HCT116 (cell line): Measurements from ENCODE around the gene ELN. TPM values are rescaled to one million over a fixed set of nuclear protein-coding genes. Genes with fewer than 3 reads are reported as not detected.

Source experiments
- ATAC-seq: fragments of 200-7000 bp; cut with Tn5 transposase; 2 replicates; pipeline ENCODE4 v1.9.1; 2020; ENCODE audit warnings: mild to moderate bottlenecking, moderate library complexity
- BruUV-seq: library from RNA; stranded (reverse); fragments of 400-500 nt; replicated peaks from 2 replicates; lab custom pipeline; 2021; lab: Mats Ljungman, UMichigan
- CTCF ChIA-PET: fragments of 300-600 bp; sonication (Branson Sonifier 250); formaldehyde crosslinking; loops from one replicate; lab custom pipeline; 2021; ENCODE audit warnings: antibody characterized with exemption; lab: Charles Lee
- POLR2A ChIA-PET: fragments of 300-600, 350-600 bp; sonication (Branson Sonifier 250); formaldehyde crosslinking; loops from one replicate; lab custom pipeline; 2021; ENCODE audit warnings: antibody characterized with exemption; lab: Charles Lee
- RAD21 ChIA-PET, 2 experiments: fragments of 300-600 bp; sonication (Branson Sonifier 250); formaldehyde crosslinking; loops; one replicate each; lab custom pipeline; 2023; ENCODE audit warnings: low total read pairs in 2 of 2; ENCODE audit not compliant: uncharacterized antibody in 2 of 2, unreplicated experiment in 2 of 2, low non-redundant PET in 1 of 2; lab: Charles Lee
- DNase-seq: peaks from one replicate; pipeline ENCODE4 v3.0.0-alpha.2; 2010; ENCODE audit warnings: low read depth, low spot score
- H2AFZ ChIP-seq: fragments of 200-600 bp; shearing (Covaris generic), sonication (generic); 2 replicates; pipeline ENCODE4 v1.6.1; 2017; ENCODE audit warnings: low read depth, mixed run types, mixed read lengths, antibody characterized with exemption, low read length; ENCODE audit not compliant: poor library complexity, severe bottlenecking
- H3K27ac ChIP-seq: 2 replicates; pipeline ENCODE4 v1.5.1; 2012; ENCODE audit warnings: low read depth, low read length
- H3K27me3 ChIP-seq: fragments of 200-600 bp; sonication (generic); 2 replicates; pipeline ENCODE4 v1.6.1; 2016; ENCODE audit warnings: mixed run types, low read length, mixed read lengths; ENCODE audit not compliant: insufficient read depth
- H3K36me3 ChIP-seq, 2 experiments: fragments of 200-500 bp in 1 of 2; fragments of 200-600 bp in 1 of 2; sonication (Bioruptor generic) in 1 of 2; sonication (generic) in 1 of 2; 2 replicates each; pipeline versions ENCODE4 v1.5.1 to v1.6.1; 2014 to 2016; ENCODE audit warnings: low read length in 2 of 2, inconsistent platforms in 1 of 2, mixed read lengths in 1 of 2, mixed run types in 1 of 2; ENCODE audit not compliant: insufficient read depth in 2 of 2, control insufficient read depth in 1 of 2
- H3K4me1 ChIP-seq, 2 experiments: fragments of 200-600 bp in 1 of 2; sonication (generic) in 1 of 2; 2 replicates each; pipeline versions ENCODE4 v1.5.1 to v1.6.1; 2012 to 2017; ENCODE audit warnings: low read length in 2 of 2, inconsistent platforms in 1 of 2, mild to moderate bottlenecking in 1 of 2, mixed read lengths in 1 of 2, mixed run types in 1 of 2, moderate library complexity in 1 of 2; ENCODE audit not compliant: insufficient read depth in 2 of 2, control insufficient read depth in 1 of 2
- H3K4me2 ChIP-seq: fragments of 200-600 bp; sonication (generic); 2 replicates; pipeline ENCODE4 v1.6.1; 2017; ENCODE audit warnings: mixed run types, low read length, mixed read lengths
- H3K4me3 ChIP-seq, 2 experiments: fragments of 200-600 bp in 1 of 2; sonication (generic) in 1 of 2; replicated peaks in 1 of 2; 2 replicates each; pipeline ENCODE4 v1.5.1; 2011 to 2016; ENCODE audit warnings: low read length in 2 of 2, control low read depth in 1 of 2, low read depth in 1 of 2, mild to moderate bottlenecking in 1 of 2, mixed read lengths in 1 of 2, mixed run types in 1 of 2
- H3K79me2 ChIP-seq: fragments of 200-600 bp; sonication (generic); 2 replicates; pipeline ENCODE4 v1.6.1; 2017; ENCODE audit warnings: mild to moderate bottlenecking, mixed run types, low read length, moderate library complexity, mixed read lengths; ENCODE audit not compliant: insufficient read depth
- H3K9ac ChIP-seq: fragments of 200-600 bp; sonication (generic); 2 replicates; pipeline ENCODE4 v1.6.1; 2016; ENCODE audit warnings: low read length, mixed read lengths
- H3K9me2 ChIP-seq: fragments of 200-600 bp; sonication (generic), shearing (Covaris generic); 2 replicates; pipeline ENCODE4 v1.6.1; 2017; ENCODE audit warnings: mixed run types, mild to moderate bottlenecking, moderate library complexity; ENCODE audit not compliant: insufficient read depth
- H3K9me3 ChIP-seq, 2 experiments: fragments of 200-500 bp in 1 of 2; fragments of 200-600 bp in 1 of 2; sonication (Bioruptor generic) in 1 of 2; sonication (generic) in 1 of 2; 2 replicates each; pipeline ENCODE4 v1.6.1; 2014 to 2017; ENCODE audit warnings: low read length in 2 of 2, mixed read lengths in 2 of 2, inconsistent platforms in 1 of 2, low read depth in 1 of 2, mild to moderate bottlenecking in 1 of 2, mixed run types in 1 of 2, moderate library complexity in 1 of 2; ENCODE audit not compliant: control insufficient read depth in 1 of 2, insufficient read depth in 1 of 2
- H4K20me1 ChIP-seq: fragments of 200-600 bp; sonication (generic), shearing (Covaris generic); 2 replicates; pipeline ENCODE4 v1.6.1; 2017; ENCODE audit warnings: mixed run types, mild to moderate bottlenecking, moderate library complexity; ENCODE audit not compliant: insufficient read depth
- CBX3 ChIP-seq: IDR thresholded peaks from 2 replicates; pipeline ENCODE4 v1.6.1; 2012; ENCODE audit warnings: low read depth
- CEBPB ChIP-seq: IDR thresholded peaks from 2 replicates; pipeline ENCODE4 v1.6.1; 2012; ENCODE audit warnings: low read depth
- EGR1 ChIP-seq: IDR thresholded peaks from 2 replicates; pipeline ENCODE4 v1.6.1; 2012; ENCODE audit warnings: low read depth
- ELF1 ChIP-seq: IDR thresholded peaks from 2 replicates; pipeline ENCODE4 v1.6.1; 2012; ENCODE audit warnings: low read depth, borderline replicate concordance
- EZH2 ChIP-seq: fragments of 200-600 bp; sonication (generic); IDR thresholded peaks from 2 replicates; pipeline ENCODE4 v1.6.1; 2017; ENCODE audit warnings: antibody characterized with exemption, mixed run types
- FOSL1 ChIP-seq: IDR thresholded peaks from 2 replicates; pipeline ENCODE4 v1.6.1; 2012; ENCODE audit warnings: low read depth
- JUND ChIP-seq: IDR thresholded peaks from 2 replicates; pipeline ENCODE4 v1.6.1; 2012
- POLR2AphosphoS5 ChIP-seq: IDR thresholded peaks from 2 replicates; pipeline ENCODE4 v1.6.1; 2011; ENCODE audit warnings: mild to moderate bottlenecking, low read depth, low read length, moderate library complexity
- RAD21 ChIP-seq: IDR thresholded peaks from 2 replicates; pipeline ENCODE4 v1.6.1; 2012; ENCODE audit warnings: low read depth, mild to moderate bottlenecking
- SRF ChIP-seq: IDR thresholded peaks from 2 replicates; pipeline ENCODE4 v1.6.1; 2012; ENCODE audit warnings: low read depth
- TCF7L2 ChIP-seq: IDR thresholded peaks from 2 replicates; pipeline ENCODE4 v1.7.0; 2011; ENCODE audit warnings: borderline replicate concordance, inconsistent platforms; ENCODE audit not compliant: insufficient read depth, insufficient read length; ENCODE audit errors: extremely low read depth
- YY1 ChIP-seq: IDR thresholded peaks from 2 replicates; pipeline ENCODE4 v1.6.1; 2011; ENCODE audit warnings: low read length, low read depth, moderate library complexity, mild to moderate bottlenecking; ENCODE audit not compliant: insufficient replicate concordance; ENCODE audit errors: extremely low read depth
- ZFX ChIP-seq: fragments of 450-650 bp; IDR thresholded peaks from 2 replicates; pipeline ENCODE4 v1.6.1; 2017
- ZNF274 ChIP-seq: fragments of 200-500 bp; sonication (Bioruptor generic); IDR thresholded peaks from 2 replicates; pipeline ENCODE4 v1.6.1; 2014; ENCODE audit warnings: mild to moderate bottlenecking, low read depth, low read length, inconsistent platforms
- intact Hi-C: fragments of 100-400 bp; cut with micrococcal nuclease; formaldehyde crosslinking; loops from 2 replicates; pipeline ENCODE4 v1.10.0; 2022
- total RNA-seq: library from RNA; stranded (reverse); gene quantifications from one replicate; pipeline ENCODE4 v1.2.1, GENCODE V29; 2021; ENCODE audit not compliant: unreplicated experiment
- TF ChIP-seq, protein P1 (sequence below): IDR thresholded peaks from 2 replicates; pipeline ENCODE4 v1.6.1; 2012
- TF ChIP-seq, protein P2 (sequence below): IDR thresholded peaks from 2 replicates; pipeline ENCODE4 v1.6.1; 2012; ENCODE audit warnings: low read depth
- TF ChIP-seq, protein P3 (sequence below): IDR thresholded peaks from 2 replicates; pipeline ENCODE4 v1.6.1; 2012
- TF ChIP-seq, protein P4 (sequence below): IDR thresholded peaks from 2 replicates; pipeline ENCODE4 v1.6.1; 2011; ENCODE audit warnings: mild to moderate bottlenecking, low read length, moderate library complexity; ENCODE audit not compliant: insufficient replicate concordance; ENCODE audit errors: extremely low read depth

Gene ELN
- total RNA-seq, 1 experiment from 2014 or later: 0.17 TPM

DNA sequence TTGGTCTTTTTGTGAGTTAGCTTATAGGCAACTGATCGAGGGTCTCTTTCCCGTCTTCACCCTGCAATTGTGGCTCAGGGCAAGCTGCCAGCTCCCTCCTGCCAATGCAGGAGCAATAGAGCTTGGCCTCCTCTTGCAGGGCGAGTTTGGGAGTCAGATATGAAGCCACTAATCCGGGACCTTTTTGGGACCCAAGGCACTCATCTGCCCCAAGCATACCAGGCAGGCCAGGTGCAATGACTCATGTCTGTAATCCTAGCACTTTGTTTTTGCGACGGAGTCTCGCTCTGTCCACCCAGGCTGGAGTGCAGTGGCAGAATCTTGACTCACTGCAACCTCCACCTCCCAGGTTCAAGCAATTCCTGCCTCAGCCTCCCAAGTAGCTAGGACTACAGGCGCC is 76.7 kb downstream of the ELN start (continued):
- TF ChIP-seq, protein P1, sequence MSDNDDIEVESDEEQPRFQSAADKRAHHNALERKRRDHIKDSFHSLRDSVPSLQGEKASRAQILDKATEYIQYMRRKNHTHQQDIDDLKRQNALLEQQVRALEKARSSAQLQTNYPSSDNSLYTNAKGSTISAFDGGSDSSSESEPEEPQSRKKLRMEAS: peak; percentile 48; the same call in 1 of the 2 replicates
- TF ChIP-seq, all 23 proteins: peak for 8

DNA sequence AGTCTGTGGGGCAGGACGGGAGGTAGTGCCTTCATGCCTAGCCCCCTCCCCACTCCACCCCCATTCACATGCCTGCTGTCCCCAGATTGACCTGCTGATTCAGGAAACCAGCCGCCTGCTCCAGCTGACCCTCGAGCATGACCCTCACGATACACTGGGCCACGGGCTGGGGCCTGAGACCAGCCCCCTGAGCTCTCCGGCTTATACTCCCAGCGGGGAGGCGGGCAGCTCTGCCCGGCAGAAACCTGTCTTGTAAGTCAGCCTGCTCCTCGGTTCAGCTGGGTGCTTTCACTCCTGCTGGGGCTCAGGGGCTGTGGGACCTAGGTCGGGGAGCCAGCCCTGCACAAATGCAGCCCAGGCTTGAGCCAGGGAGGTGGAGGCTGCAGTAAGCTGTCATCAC is 78.0 kb downstream of the ELN start:
- POLR2A ChIA-PET: no interaction called here
- no peaks in the 10 kb centered on the region for H3K27me3 ChIP-seq
- ATAC-seq (no peak), DNase-seq (no peak)
- H4K20me1 ChIP-seq: no peaks in the 10 kb centered on the region
- H3K9me3 ChIP-seq: no peaks in the 10 kb centered on the region
- no peak overlapping the region for H3K4me3 ChIP-seq
- no peak overlapping the region for H2AFZ ChIP-seq
- intact Hi-C loops: no loop called here
- H3K9me2 ChIP-seq: no peaks in the 10 kb centered on the region
- H3K79me2 ChIP-seq: no peaks in the 10 kb centered on the region
- no TSS peak for BruUV-seq
- no peak overlapping the region for H3K27ac ChIP-seq
- no peak for TF ChIP-seq SRF
- TF ChIP-seq EGR1: no peak
- no peak for TF ChIP-seq JUND
- TF ChIP-seq, protein P2, sequence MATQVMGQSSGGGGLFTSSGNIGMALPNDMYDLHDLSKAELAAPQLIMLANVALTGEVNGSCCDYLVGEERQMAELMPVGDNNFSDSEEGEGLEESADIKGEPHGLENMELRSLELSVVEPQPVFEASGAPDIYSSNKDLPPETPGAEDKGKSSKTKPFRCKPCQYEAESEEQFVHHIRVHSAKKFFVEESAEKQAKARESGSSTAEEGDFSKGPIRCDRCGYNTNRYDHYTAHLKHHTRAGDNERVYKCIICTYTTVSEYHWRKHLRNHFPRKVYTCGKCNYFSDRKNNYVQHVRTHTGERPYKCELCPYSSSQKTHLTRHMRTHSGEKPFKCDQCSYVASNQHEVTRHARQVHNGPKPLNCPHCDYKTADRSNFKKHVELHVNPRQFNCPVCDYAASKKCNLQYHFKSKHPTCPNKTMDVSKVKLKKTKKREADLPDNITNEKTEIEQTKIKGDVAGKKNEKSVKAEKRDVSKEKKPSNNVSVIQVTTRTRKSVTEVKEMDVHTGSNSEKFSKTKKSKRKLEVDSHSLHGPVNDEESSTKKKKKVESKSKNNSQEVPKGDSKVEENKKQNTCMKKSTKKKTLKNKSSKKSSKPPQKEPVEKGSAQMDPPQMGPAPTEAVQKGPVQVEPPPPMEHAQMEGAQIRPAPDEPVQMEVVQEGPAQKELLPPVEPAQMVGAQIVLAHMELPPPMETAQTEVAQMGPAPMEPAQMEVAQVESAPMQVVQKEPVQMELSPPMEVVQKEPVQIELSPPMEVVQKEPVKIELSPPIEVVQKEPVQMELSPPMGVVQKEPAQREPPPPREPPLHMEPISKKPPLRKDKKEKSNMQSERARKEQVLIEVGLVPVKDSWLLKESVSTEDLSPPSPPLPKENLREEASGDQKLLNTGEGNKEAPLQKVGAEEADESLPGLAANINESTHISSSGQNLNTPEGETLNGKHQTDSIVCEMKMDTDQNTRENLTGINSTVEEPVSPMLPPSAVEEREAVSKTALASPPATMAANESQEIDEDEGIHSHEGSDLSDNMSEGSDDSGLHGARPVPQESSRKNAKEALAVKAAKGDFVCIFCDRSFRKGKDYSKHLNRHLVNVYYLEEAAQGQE: no peak
- no peak for TF ChIP-seq ZFX
- TF ChIP-seq CBX3: no peak
- TF ChIP-seq ZNF274: no peak
- TF ChIP-seq, protein P3, sequence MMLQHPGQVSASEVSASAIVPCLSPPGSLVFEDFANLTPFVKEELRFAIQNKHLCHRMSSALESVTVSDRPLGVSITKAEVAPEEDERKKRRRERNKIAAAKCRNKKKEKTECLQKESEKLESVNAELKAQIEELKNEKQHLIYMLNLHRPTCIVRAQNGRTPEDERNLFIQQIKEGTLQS: no peak
- TF ChIP-seq POLR2AphosphoS5: no peak
- TF ChIP-seq EZH2: no peak
- TF ChIP-seq YY1: no peak
- TF ChIP-seq, protein P4, sequence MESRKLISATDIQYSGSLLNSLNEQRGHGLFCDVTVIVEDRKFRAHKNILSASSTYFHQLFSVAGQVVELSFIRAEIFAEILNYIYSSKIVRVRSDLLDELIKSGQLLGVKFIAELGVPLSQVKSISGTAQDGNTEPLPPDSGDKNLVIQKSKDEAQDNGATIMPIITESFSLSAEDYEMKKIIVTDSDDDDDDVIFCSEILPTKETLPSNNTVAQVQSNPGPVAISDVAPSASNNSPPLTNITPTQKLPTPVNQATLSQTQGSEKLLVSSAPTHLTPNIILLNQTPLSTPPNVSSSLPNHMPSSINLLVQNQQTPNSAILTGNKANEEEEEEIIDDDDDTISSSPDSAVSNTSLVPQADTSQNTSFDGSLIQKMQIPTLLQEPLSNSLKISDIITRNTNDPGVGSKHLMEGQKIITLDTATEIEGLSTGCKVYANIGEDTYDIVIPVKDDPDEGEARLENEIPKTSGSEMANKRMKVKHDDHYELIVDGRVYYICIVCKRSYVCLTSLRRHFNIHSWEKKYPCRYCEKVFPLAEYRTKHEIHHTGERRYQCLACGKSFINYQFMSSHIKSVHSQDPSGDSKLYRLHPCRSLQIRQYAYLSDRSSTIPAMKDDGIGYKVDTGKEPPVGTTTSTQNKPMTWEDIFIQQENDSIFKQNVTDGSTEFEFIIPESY: no peak
- TF ChIP-seq ELF1: no peak
- no peak for TF ChIP-seq TCF7L2
- no peak for TF ChIP-seq FOSL1
- TF ChIP-seq CEBPB: no peak
- TF ChIP-seq RAD21: no peak
- TF ChIP-seq, protein P1: no peak
- no peak overlapping the region for H3K4me2 ChIP-seq
- peaks cover 26% of the 10 kb centered on the region in 2 experiments for H3K4me1 ChIP-seq
- RAD21 ChIA-PET: interaction anchor here in 1 of 2 experiments (0.7 kb wide), 1 partner anchor 12 kb away, joined by 5 read pairs; no protein-coding TSS in a partner anchor
- CTCF ChIA-PET: no interaction called here
- H3K36me3 ChIP-seq: peaks cover 16 to 33% of the 10 kb centered on the region in 2 experiments; a peak in 3 of 4 replicates
- H3K9ac ChIP-seq: no peak overlapping the region
